B cell (primary cell): ENCODE measurements around the gene CRISPLD2. TPM values are rescaled to one million over a fixed set of nuclear protein-coding genes. Genes with fewer than 3 reads are reported as not detected.
A peak's percentile ranks its signal among the peaks of the same experiment; 100 is the strongest.

Experiments used
- ATAC-seq: fragments of 200-7000 bp; cut with Tn5 transposase; one replicate; pipeline ENCODE4 v1.10.0; 2021; ENCODE audit warnings: low read depth, mild to moderate bottlenecking, moderate number of reproducible peaks, moderate library complexity
- CTCF ChIA-PET: fragments of 350-600 bp; sonication (Branson Sonifier 250); formaldehyde crosslinking; loops from one replicate; lab custom pipeline; 2021; ENCODE audit warnings: antibody characterized with exemption, inconsistent platforms; lab: Charles Lee
- POLR2A ChIA-PET: fragments of 350-600 bp; sonication (Branson Sonifier 250); formaldehyde crosslinking; loops from one replicate; lab custom pipeline; 2021; ENCODE audit warnings: antibody characterized with exemption; lab: Charles Lee
- DNase-seq: peaks from one replicate; pipeline ENCODE4 v3.0.0; 2013
- H2AFZ ChIP-seq: 2 replicates; pipeline ENCODE4 v1.6.1; 2012; ENCODE audit warnings: mild to moderate bottlenecking, low read depth, low read length; ENCODE audit not compliant: insufficient read depth, poor library complexity, severe bottlenecking
- H3K27ac ChIP-seq, 2 donors: 1 replicate in 1 of 2; 2 replicates in 1 of 2; pipeline ENCODE4 v1.5.1; 2012 to 2013; ENCODE audit warnings: low read length in 2 of 2, mild to moderate bottlenecking in 2 of 2, moderate library complexity in 1 of 2
- H3K27me3 ChIP-seq, 4 experiments: fragments of 200-600 bp in 1 of 4; sonication (generic) in 1 of 4; replicated peaks in 1 of 4; 1 replicate in 2 of 4; 2 replicates in 2 of 4; pipeline versions ENCODE4 v1.6.1 to v1.7.0; 2013 to 2016; ENCODE audit warnings: low read length in 3 of 4, mild to moderate bottlenecking in 2 of 4, mixed read lengths in 1 of 4, moderate library complexity in 1 of 4; ENCODE audit not compliant: insufficient read depth in 4 of 4, control insufficient read depth in 3 of 4; ENCODE audit errors: control extremely low read depth in 1 of 4
- H3K36me3 ChIP-seq, 2 experiments: replicated peaks in 1 of 2; 1 replicate in 1 of 2; 2 replicates in 1 of 2; pipeline versions ENCODE4 v1.6.1 to v1.7.1; 2013; ENCODE audit warnings: low read length in 1 of 2; ENCODE audit not compliant: insufficient read depth in 2 of 2, control insufficient read depth in 1 of 2; ENCODE audit errors: control extremely low read depth in 1 of 2, extremely low read depth in 1 of 2
- H3K4me1 ChIP-seq, 2 donors: fragments of 200-600 bp in 1 of 2; sonication (generic) in 1 of 2; 1 replicate in 1 of 2; 2 replicates in 1 of 2; pipeline versions ENCODE4 v1.5.1 to v1.6.1; 2013 to 2017; ENCODE audit warnings: low read length in 2 of 2; ENCODE audit not compliant: control insufficient read depth in 2 of 2, insufficient read depth in 2 of 2
- H3K4me2 ChIP-seq: replicated peaks from 2 replicates; pipeline ENCODE3; 2012; ENCODE audit warnings: mild to moderate bottlenecking, low read depth, low read length; ENCODE audit not compliant: poor library complexity, severe bottlenecking
- H3K4me3 ChIP-seq, 5 experiments: fragments of 200-600 bp in 1 of 5; sonication (generic) in 1 of 5; 1 replicate in 3 of 5; 2 replicates in 2 of 5; pipeline versions ENCODE4 v1.5.1 to v1.7.0; 2011 to 2016; ENCODE audit warnings: low read length in 4 of 5, mild to moderate bottlenecking in 4 of 5, low read depth in 2 of 5, control low read depth in 1 of 5, moderate library complexity in 1 of 5; ENCODE audit not compliant: insufficient read depth in 1 of 5; ENCODE audit errors: control extremely low read depth in 1 of 5, extremely low read depth in 1 of 5
- H3K79me2 ChIP-seq: fragments of 200-600 bp; sonication (generic); one replicate; pipeline ENCODE4 v1.6.0; 2016; ENCODE audit warnings: low read length; ENCODE audit not compliant: control insufficient read depth, insufficient read depth
- H3K9ac ChIP-seq: fragments of 200-600 bp; sonication (generic); 2 replicates; pipeline ENCODE4 v1.6.1; 2017; ENCODE audit warnings: mild to moderate bottlenecking, low read length, moderate library complexity
- H3K9me3 ChIP-seq, 3 donors: one replicate each; pipeline versions ENCODE4 v1.6.1 to v1.7.1; 2013; ENCODE audit warnings: low read length in 2 of 3; ENCODE audit not compliant: control insufficient read depth in 2 of 3, insufficient read depth in 1 of 3; ENCODE audit errors: control extremely low read depth in 1 of 3
- H4K20me1 ChIP-seq: 2 replicates; pipeline ENCODE4 v1.6.0; 2012; ENCODE audit warnings: mild to moderate bottlenecking, low read length; ENCODE audit not compliant: insufficient read depth, control insufficient read depth, poor library complexity, severe bottlenecking
- H3K27ac Mint-ChIP-seq: one replicate; pipeline ENCODE4 v1.8.0; 2021; ENCODE audit warnings: mixed read lengths
- H3K27me3 Mint-ChIP-seq: one replicate; pipeline ENCODE4 v1.8.0; 2021; ENCODE audit warnings: mixed read lengths
- H3K4me1 Mint-ChIP-seq: one replicate; pipeline ENCODE4 v1.8.0; 2021; ENCODE audit warnings: mixed read lengths
- H3K4me3 Mint-ChIP-seq: one replicate; pipeline ENCODE4 v1.8.0; 2021; ENCODE audit warnings: mixed read lengths
- H3K9me3 Mint-ChIP-seq: one replicate; pipeline ENCODE4 v1.8.0; 2022; ENCODE audit warnings: mixed read lengths; ENCODE audit not compliant: insufficient read depth
- CTCF ChIP-seq: fragments of 200-600 bp; IDR thresholded peaks from one replicate; pipeline ENCODE4 v1.8.0; 2022; ENCODE audit warnings: antibody characterized with exemption, mild to moderate bottlenecking
- EZH2 ChIP-seq: IDR thresholded peaks from 2 replicates; pipeline ENCODE4 v1.6.1; 2012; ENCODE audit warnings: borderline replicate concordance, low read depth, mild to moderate bottlenecking, moderate library complexity, low read length; ENCODE audit not compliant: insufficient read depth, poor library complexity, severe bottlenecking
- WGBS: methylation state at CpG from one replicate; pipeline ENCODE4 v1.1.5; 2013; ENCODE audit warnings: missing lambda C conversion rate; ENCODE audit not compliant: insufficient coverage; 5-methylcytosine and 5-hydroxymethylcytosine counted together
- intact Hi-C: fragments of 100-400 bp; cut with micrococcal nuclease; formaldehyde crosslinking; loops from one replicate; pipeline ENCODE4 v1.10.0; 2022
- polyA plus RNA-seq: library from polyadenylated mRNA; depleted of rRNA; stranded (reverse); fragments of >200 nt; gene quantifications from 2 replicates; pipeline ENCODE4 v1.2.3, GENCODE V29; 2012
- total RNA-seq, 2 donors: library from RNA; stranded (reverse); fragments of 120-200 nt in 1 of 2; gene quantifications; 1 replicate in 1 of 2; 2 replicates in 1 of 2; pipeline versions ENCODE4 v1.2.3 to v1.2.4, GENCODE V29; 2013 to 2022

The CRISPLD2 gene
- total and polyA plus RNA-seq, 2 donors (not counting 1 experiment from before 2014, with no cell fraction given) = 0.25 to 0.37 TPM

GRCh38 chr16:84885342-84885910 is 65.6 kb downstream of the CRISPLD2 start:
- no peak overlapping the region for H3K27ac ChIP-seq
- peaks cover 0 to 6% of the 10 kb centered on the region in 2 donors for H3K4me1 ChIP-seq
- CTCF ChIA-PET = no interaction called here
- no peaks in the 10 kb centered on the region for H4K20me1 ChIP-seq
- no peak for TF ChIP-seq EZH2
- TF ChIP-seq CTCF = no peak
- H3K27me3 ChIP-seq = peaks cover 0 to 11% (median 0%) of the 10 kb centered on the region in 4 experiments
- no peaks in the 10 kb centered on the region for H3K36me3 ChIP-seq
- no peak overlapping the region for H3K4me3 Mint-ChIP-seq
- intact Hi-C loops = no loop called here
- POLR2A ChIA-PET = no interaction called here
- peaks cover 5% of the 10 kb centered on the region for H3K4me1 Mint-ChIP-seq
- no peak overlapping the region for H3K27ac Mint-ChIP-seq
- no peak for ATAC-seq
- no peak overlapping the region for H3K4me3 ChIP-seq
- peaks cover 47% of the 10 kb centered on the region for H3K27me3 Mint-ChIP-seq
- peak overlapping the region; percentile 22 for H2AFZ ChIP-seq
- no peaks in the 10 kb centered on the region for H3K79me2 ChIP-seq
- no peak for DNase-seq
- peaks cover 0 to 2% (median 0%) of the 10 kb centered on the region in 3 donors for H3K9me3 ChIP-seq
- WGBS = 49% methylated on average over 8 of the region's 9 CpGs
- H3K9me3 Mint-ChIP-seq = no peaks in the 10 kb centered on the region
- peak overlapping the region; percentile 8 for H3K4me2 ChIP-seq
- H3K9ac ChIP-seq = no peak overlapping the region

GRCh38 chr16:84886497-84887090 is 66.8 kb downstream of the CRISPLD2 start:
- H3K36me3 ChIP-seq = no peaks in the 10 kb centered on the region
- H2AFZ ChIP-seq = no peak overlapping the region
- H3K27ac Mint-ChIP-seq = no peak overlapping the region
- peaks cover 0 to 6% of the 10 kb centered on the region in 2 donors for H3K4me1 ChIP-seq
- peaks cover 0 to 2% (median 0%) of the 10 kb centered on the region in 3 donors for H3K9me3 ChIP-seq
- H3K79me2 ChIP-seq = no peaks in the 10 kb centered on the region
- peaks cover 5% of the 10 kb centered on the region for H3K4me1 Mint-ChIP-seq
- DNase-seq (no peak), ATAC-seq (no peak)
- peaks cover 40% of the 10 kb centered on the region for H3K27me3 Mint-ChIP-seq
- 91% methylated on average over 9 of the region's 11 CpGs for WGBS
- H3K27ac ChIP-seq = no peak overlapping the region
- POLR2A ChIA-PET = no interaction called here
- H3K9me3 Mint-ChIP-seq = no peaks in the 10 kb centered on the region
- no peak overlapping the region for H3K4me2 ChIP-seq
- H4K20me1 ChIP-seq = no peaks in the 10 kb centered on the region
- intact Hi-C loops = no loop called here
- CTCF ChIA-PET = no interaction called here
- H3K4me3 ChIP-seq = no peak overlapping the region
- peaks cover 0 to 11% (median 0%) of the 10 kb centered on the region in 4 experiments for H3K27me3 ChIP-seq
- TF ChIP-seq CTCF (no peak), EZH2 (no peak)
- no peak overlapping the region for H3K4me3 Mint-ChIP-seq
- H3K9ac ChIP-seq = no peak overlapping the region
